AG08395 (cell line): ENCODE data around the gene STOML1.
"Not testable (repeated sequence)": the region's sequence is repeated elsewhere in the genome, so short reads cannot be mapped to it uniquely, and the experiment has no call there.

Experiments
- DNase-seq: peaks from one replicate; pipeline ENCODE4 v3.0.0; 2012; ENCODE audit warnings: mixed read lengths, low spot score

STOML1 gene

GRCh38 chr15:73960472-73961070 is 31.5 kb downstream of the STOML1 start:
- DNase-seq, result not testable (repeated sequence)

GRCh38 chr15:73959801-73960200 is 32.3 kb downstream of the STOML1 start:
- no peak for DNase-seq

- no peak for DNase-seq
Measured at GRCh38 chr15:73959012-73959581, 33.0 kb downstream of the STOML1 start.

GRCh38 chr15:73957785-73958184 is 34.3 kb downstream of the STOML1 start:
- no peak for DNase-seq

GRCh38 chr15:73957276-73957675 is 34.8 kb downstream of the STOML1 start:
- no peak for DNase-seq

GRCh38 chr15:73956743-73957135 is 35.4 kb downstream of the STOML1 start:
- peak; percentile 96 for DNase-seq

GRCh38 chr15:73955861-73956742 is 36.0 kb downstream of the STOML1 start:
- no peak for DNase-seq

- DNase-seq, result no peak
Measured at GRCh38 chr15:73955326-73955725, 36.8 kb downstream of the STOML1 start.

GRCh38 chr15:73954188-73955145 is 37.6 kb downstream of the STOML1 start:
- no peak for DNase-seq

- no peak for DNase-seq
Measured at GRCh38 chr15:73952913-73953750, 39.0 kb downstream of the STOML1 start.

GRCh38 chr15:73952171-73952912 is 39.8 kb downstream of the STOML1 start:
- DNase-seq, result no peak

GRCh38 chr15:73951601-73952000 is 40.5 kb downstream of the STOML1 start:
- no peak for DNase-seq

GRCh38 chr15:73950831-73951561 is 41.1 kb downstream of the STOML1 start:
- DNase-seq, result peak; percentile 95

- DNase-seq, result no peak
Measured at GRCh38 chr15:73950479-73950830, 41.6 kb downstream of the STOML1 start.

GRCh38 chr15:73949496-73949895 is 42.6 kb downstream of the STOML1 start:
- DNase-seq, result no peak

GRCh38 chr15:73948982-73949381 is 43.1 kb downstream of the STOML1 start:
- DNase-seq, result no peak

GRCh38 chr15:73948396-73948795 is 43.7 kb downstream of the STOML1 start:
- no peak for DNase-seq

- DNase-seq, result no peak
Measured at GRCh38 chr15:73947651-73948050, 44.4 kb downstream of the STOML1 start.

- DNase-seq, result no peak
Measured at GRCh38 chr15:73946795-73947370, 45.2 kb downstream of the STOML1 start.
